ENCODE results near the gene KCNMA1. TPM values are rescaled to one million over a fixed set of nuclear protein-coding genes. Genes with fewer than 3 reads are reported as not detected.
A peak's percentile ranks its signal among the peaks of the same experiment; 100 is the strongest.

The KCNMA1 gene
- total and polyA plus RNA-seq, 10 of the 15 experiments (the other 5 are each of a cell fraction or from before 2014, with no cell fraction given) = 8.5 to 77.0 (median 21.3) TPM

DNA sequence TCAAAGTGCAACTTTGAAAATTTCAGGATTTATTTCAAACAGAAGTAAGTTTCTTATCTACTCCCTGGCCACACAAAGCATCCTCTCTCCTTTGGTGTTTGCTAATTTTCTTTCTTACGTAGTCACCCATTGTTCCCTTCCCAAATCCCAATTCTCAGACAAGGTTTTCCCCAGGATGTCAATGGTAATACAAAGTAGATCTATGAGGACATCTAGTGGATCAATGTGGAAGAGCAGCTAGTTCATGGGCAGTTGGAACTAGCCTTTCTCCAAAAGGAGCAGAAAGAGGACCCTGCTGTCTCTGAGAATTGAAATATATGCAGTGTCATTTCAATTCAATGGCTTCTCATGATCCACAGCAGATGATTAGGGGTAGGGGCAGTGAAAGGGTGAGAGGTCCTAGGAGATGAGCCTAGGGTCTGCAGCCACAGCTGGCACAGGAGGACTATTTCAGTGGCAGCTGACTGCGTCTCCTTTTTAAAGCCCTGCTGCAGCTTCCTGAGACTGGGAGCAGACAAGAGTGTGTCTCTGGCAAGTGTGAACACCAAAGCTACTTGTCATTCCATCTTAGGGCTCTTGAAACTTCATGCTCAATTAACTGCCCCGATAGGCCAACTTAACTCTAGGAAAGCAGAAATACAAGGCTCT is 632.6 kb downstream of the KCNMA1 start:
- POLR2A ChIA-PET = no interaction called here
- intact Hi-C loops (cut with micrococcal nuclease; ENCODE audit: unreplicated experiment) = loop anchor here (5.0 kb wide), 1 partner anchor 107 kb away; no protein-coding TSS in a partner anchor
- H3K9me3 ChIP-seq (replicated peaks; ENCODE audit: control insufficient read depth, insufficient read depth, low read length) = no peaks in the 10 kb centered on the region
- no peaks in the 10 kb centered on the region for H3K4me1 ChIP-seq (ENCODE audit: control insufficient read depth, insufficient read depth, low read length)
- H3K4me3 ChIP-seq = no peak overlapping the region
- TF ChIP-seq, protein P1, sequence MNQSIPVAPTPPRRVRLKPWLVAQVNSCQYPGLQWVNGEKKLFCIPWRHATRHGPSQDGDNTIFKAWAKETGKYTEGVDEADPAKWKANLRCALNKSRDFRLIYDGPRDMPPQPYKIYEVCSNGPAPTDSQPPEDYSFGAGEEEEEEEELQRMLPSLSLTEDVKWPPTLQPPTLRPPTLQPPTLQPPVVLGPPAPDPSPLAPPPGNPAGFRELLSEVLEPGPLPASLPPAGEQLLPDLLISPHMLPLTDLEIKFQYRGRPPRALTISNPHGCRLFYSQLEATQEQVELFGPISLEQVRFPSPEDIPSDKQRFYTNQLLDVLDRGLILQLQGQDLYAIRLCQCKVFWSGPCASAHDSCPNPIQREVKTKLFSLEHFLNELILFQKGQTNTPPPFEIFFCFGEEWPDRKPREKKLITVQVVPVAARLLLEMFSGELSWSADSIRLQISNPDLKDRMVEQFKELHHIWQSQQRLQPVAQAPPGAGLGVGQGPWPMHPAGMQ (IDR thresholded peaks at IDR 0.05; ENCODE audit: borderline replicate concordance) = no peak
- TF ChIP-seq, protein P2, sequence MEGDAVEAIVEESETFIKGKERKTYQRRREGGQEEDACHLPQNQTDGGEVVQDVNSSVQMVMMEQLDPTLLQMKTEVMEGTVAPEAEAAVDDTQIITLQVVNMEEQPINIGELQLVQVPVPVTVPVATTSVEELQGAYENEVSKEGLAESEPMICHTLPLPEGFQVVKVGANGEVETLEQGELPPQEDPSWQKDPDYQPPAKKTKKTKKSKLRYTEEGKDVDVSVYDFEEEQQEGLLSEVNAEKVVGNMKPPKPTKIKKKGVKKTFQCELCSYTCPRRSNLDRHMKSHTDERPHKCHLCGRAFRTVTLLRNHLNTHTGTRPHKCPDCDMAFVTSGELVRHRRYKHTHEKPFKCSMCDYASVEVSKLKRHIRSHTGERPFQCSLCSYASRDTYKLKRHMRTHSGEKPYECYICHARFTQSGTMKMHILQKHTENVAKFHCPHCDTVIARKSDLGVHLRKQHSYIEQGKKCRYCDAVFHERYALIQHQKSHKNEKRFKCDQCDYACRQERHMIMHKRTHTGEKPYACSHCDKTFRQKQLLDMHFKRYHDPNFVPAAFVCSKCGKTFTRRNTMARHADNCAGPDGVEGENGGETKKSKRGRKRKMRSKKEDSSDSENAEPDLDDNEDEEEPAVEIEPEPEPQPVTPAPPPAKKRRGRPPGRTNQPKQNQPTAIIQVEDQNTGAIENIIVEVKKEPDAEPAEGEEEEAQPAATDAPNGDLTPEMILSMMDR (IDR thresholded peaks at IDR 0.05 in 2 of 3, conservative IDR thresholded peaks at IDR 0.05 in 1 of 3; ENCODE audit: control insufficient read depth in 2 of 3, extremely low read depth in 1 of 3, insufficient read depth in 1 of 3, low read depth in 3 of 3, low read length in 3 of 3) = peak; percentile 68 to 76 (median 75)
- peak; percentile 60 for TF ChIP-seq RAD21 (IDR thresholded peaks at IDR 0.05; ENCODE audit: insufficient read depth, low read depth, low read length)
- CTCF ChIA-PET = interaction anchor here (0.8 to 3.3 kb wide), 23 partner anchors 8 to 798 kb away, joined by 3 to 20 read pairs (median 5); no protein-coding TSS in a partner anchor
- no peak for DNase-seq (ENCODE audit: low read depth, low spot score)
- no peak overlapping the region for H2AFZ ChIP-seq (ENCODE audit: control insufficient read depth, low read depth, low read length)
- no peaks in the 10 kb centered on the region for H4K20me1 ChIP-seq (ENCODE audit: control insufficient read depth, insufficient read depth)
- in situ Hi-C loops (cut with MboI) = no loop called here
- peak; percentile 53; the same call in 2 of the 3 replicates for ATAC-seq
- SMC1A ChIA-PET (ENCODE audit: uncharacterized antibody, unreplicated experiment) = interaction anchor here (0.7 to 1.8 kb wide), 14 partner anchors 8 to 452 kb away, joined by 3 to 11 read pairs (median 4); no protein-coding TSS in a partner anchor
- H3K27me3 ChIP-seq (replicated peaks in 1 of 2; ENCODE audit: control insufficient read depth in 2 of 2, insufficient read depth in 2 of 2, low read length in 1 of 2) = no peaks in the 10 kb centered on the region
- H3K27ac ChIP-seq (ENCODE audit: control insufficient read depth, insufficient read depth) = no peak overlapping the region
- H3K4me2 ChIP-seq (ENCODE audit: control insufficient read depth, insufficient read depth) = no peak overlapping the region
- H3K79me2 ChIP-seq (ENCODE audit: control insufficient read depth, insufficient read depth, low read length) = no peaks in the 10 kb centered on the region
- no peaks in the 10 kb centered on the region for H3K36me3 ChIP-seq (ENCODE audit: control insufficient read depth in 2 of 2, insufficient read depth in 2 of 2, low read length in 1 of 2)
- WGBS (ENCODE audit: insufficient coverage, insufficient replicate concordance, low lambda C conversion rate, missing lambda C conversion rate) = 67% methylated on average over 3 of the region's 3 CpGs
- FAIRE-seq = no peak
- RAD21 ChIA-PET (ENCODE audit: unreplicated experiment) = interaction anchor here (0.6 to 1.0 kb wide), 4 partner anchors 20 to 131 kb away, joined by 4 to 6 read pairs (median 4); no protein-coding TSS in a partner anchor
- BruUV-seq (replicated peaks) = no TSS peak
- no peak overlapping the region for H3K9ac ChIP-seq (ENCODE audit: control insufficient read depth, insufficient read depth, low read length)
